IPS-18c (cell line): ENCODE measurements around the gene TSHZ2.

Experiments
- H3K4me3 ChIP-seq: 2 replicates; pipeline ENCODE4 v1.7.0; 2013; ENCODE audit warnings: low read depth, mild to moderate bottlenecking, low read length, moderate library complexity; ENCODE audit not compliant: insufficient read depth
- H3K9me3 ChIP-seq: one replicate; pipeline ENCODE4 v1.6.1; 2013; ENCODE audit warnings: mild to moderate bottlenecking, low read length, moderate library complexity; ENCODE audit not compliant: control insufficient read depth, insufficient read depth

TSHZ2 gene

DNA sequence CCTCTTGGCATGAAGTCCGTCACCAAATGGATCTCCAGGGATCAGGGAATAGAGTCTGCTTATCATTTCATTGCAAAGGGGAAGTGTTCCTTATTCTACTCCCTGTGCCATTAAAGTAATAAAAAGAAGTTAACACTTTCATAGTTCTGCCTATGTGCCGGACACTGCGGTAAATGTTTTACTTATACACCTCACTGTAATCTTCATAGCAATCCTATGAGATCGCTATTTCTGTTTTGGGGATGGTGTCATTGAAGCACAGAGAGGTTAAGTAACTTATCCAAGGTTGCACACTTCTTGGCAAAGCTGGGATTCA, 177.7 kb downstream of the TSHZ2 start:
- H3K9me3 ChIP-seq: peaks cover 2% of the 10 kb centered on the region
- H3K4me3 ChIP-seq: no peak overlapping the region

DNA sequence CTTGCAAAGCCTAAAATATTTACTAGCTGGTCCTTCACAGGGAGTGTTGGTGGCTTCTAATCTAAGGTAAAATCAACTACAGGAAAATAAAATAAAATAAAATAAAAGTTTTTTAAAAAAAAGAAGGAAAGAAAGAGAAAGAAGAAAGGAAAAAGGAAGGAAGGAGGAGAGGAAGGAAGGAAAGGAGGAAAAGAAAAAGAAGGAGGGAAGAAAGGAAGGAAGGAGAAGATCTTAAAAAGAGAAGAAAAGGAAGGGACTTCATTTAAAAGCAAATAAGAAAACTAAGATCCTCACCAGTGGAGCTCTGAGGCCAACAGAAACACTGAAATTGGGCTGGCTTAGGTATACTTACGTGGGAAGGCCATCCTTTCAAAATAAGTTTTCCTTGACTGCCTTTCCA, 178.4 kb downstream of the TSHZ2 start:
- H3K9me3 ChIP-seq: peaks cover 2% of the 10 kb centered on the region

GRCh38 chr20:53152228-53152627, 180.1 kb downstream of the TSHZ2 start:
- no peak overlapping the region for H3K4me3 ChIP-seq
- no peaks in the 10 kb centered on the region for H3K9me3 ChIP-seq

More for the DNA sequence above, 178.4 kb downstream of the TSHZ2 start:
- H3K4me3 ChIP-seq: no peak overlapping the region

GRCh38 chr20:53154540-53154939, 182.4 kb downstream of the TSHZ2 start:
- Histone ChIP-seq H3K9me3 (no peaks in the 10 kb centered on the region), H3K4me3 (no peak overlapping the region)

DNA sequence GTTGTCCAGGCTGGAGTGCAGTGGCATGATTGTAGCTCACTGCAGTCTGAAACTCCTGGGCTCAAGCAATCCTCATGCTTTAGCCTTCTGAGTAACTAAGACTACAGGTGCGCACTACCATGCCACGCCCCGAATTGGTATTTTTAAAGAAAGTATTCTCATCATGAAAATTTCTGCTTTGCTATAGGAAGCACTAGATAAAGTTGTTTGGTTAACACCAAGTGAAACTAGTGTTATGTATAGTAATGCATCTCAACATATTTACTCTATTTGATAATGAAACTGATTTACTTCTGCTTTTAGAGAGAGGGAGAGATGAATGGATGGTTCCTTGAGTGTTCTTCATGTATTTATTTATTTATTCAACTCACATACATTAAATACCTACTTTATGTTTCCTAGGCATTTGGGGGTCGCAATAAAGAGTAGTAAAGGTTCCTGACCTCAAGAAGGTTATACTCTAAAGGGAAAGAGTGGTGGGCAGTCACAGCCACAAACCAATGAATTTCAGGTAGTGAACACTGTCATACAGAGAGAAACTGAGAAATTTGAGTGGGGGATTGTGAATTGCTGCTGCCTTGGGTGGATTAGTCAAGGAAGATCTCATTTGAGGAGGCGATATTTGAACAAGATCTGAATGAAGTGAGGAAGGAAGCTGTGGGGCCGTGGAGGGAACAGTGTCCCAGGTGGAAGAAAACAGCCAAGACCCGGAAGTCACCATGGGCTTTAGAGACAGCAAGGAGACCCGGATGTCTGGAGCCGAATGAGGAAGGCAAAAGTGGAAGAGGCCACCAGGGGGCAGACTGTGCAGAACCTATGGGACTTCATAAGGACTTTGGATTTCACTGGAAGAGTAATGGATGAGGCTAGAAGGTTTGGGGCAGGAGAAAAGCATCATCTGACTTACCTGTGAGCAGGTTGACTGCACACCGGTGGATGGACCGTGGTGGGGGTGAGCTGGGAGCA, 185.6 kb downstream of the TSHZ2 start:
- no peak overlapping the region for H3K4me3 ChIP-seq
- H3K9me3 ChIP-seq: no peaks in the 10 kb centered on the region

DNA sequence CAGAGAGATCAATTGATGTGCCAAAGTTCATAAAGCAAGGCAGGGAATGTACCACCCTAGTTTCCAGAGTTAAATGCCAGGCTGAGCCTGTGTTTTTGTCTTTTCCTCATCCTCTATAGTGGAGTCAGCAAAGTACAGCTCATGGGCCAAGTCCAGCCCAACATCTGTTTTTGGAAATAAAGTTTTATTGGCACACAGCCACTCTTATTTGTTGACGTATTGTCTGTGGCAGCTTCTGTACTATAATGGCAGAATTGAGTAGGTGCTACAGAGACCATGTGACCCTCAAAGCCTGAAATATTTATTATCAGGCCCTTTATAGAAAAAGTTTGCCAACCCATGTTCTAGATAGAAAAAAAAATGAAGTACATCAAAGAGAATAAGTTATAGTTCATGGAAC, 187.0 kb downstream of the TSHZ2 start:
- no peak overlapping the region for H3K4me3 ChIP-seq
- H3K9me3 ChIP-seq: no peaks in the 10 kb centered on the region

GRCh38 chr20:53161073-53161472, 188.9 kb downstream of the TSHZ2 start:
- H3K9me3 ChIP-seq: no peaks in the 10 kb centered on the region
- H3K4me3 ChIP-seq: no peak overlapping the region

DNA sequence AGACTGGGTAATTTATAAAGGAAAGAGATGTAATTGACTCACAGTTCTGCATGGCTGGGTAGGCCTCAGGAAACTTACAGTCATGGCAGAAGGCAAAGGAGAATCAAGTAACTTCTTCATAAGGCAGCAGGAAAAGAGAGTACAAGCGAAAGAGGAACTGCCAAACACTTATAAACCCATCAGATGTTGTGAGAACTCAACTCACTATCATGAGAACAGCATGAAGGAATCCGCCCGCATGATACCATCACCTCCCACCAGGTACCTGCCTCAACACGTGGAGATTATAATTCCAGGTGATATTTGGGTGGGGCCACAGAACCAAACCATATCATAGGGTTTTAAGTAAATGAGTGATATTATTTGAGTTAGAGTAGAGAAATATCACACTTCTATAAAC, 189.3 kb downstream of the TSHZ2 start:
- no peak overlapping the region for H3K4me3 ChIP-seq
- no peaks in the 10 kb centered on the region for H3K9me3 ChIP-seq

GRCh38 chr20:53162251-53162835, 190.2 kb downstream of the TSHZ2 start:
- Histone ChIP-seq H3K9me3 (no peaks in the 10 kb centered on the region), H3K4me3 (no peak overlapping the region)

GRCh38 chr20:53163486-53163885, 191.3 kb downstream of the TSHZ2 start:
- Histone ChIP-seq H3K4me3 (no peak overlapping the region), H3K9me3 (no peaks in the 10 kb centered on the region)

GRCh38 chr20:53164072-53164471, 191.9 kb downstream of the TSHZ2 start:
- Histone ChIP-seq H3K4me3 (no peak overlapping the region), H3K9me3 (no peaks in the 10 kb centered on the region)

DNA sequence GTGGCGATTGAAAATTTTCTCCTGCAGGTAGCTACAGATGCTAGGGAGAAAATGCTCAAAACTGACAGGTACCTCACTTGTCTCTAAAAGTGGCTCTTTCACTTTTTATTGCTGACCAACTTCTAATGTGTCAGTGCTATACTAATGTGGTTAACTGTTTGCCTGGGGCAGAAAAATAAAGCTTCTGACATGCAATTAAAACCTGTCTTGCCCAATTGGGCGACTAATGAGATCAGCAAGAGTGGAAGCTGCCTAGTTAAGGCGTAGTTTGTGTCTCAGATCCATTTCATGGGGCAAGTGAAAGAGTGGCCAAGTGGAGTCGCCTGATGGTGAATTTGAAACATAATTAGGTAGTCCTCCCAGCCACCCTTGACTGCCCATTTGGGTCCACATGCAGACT, 193.3 kb downstream of the TSHZ2 start:
- Histone ChIP-seq H3K9me3 (no peaks in the 10 kb centered on the region), H3K4me3 (no peak overlapping the region)

DNA sequence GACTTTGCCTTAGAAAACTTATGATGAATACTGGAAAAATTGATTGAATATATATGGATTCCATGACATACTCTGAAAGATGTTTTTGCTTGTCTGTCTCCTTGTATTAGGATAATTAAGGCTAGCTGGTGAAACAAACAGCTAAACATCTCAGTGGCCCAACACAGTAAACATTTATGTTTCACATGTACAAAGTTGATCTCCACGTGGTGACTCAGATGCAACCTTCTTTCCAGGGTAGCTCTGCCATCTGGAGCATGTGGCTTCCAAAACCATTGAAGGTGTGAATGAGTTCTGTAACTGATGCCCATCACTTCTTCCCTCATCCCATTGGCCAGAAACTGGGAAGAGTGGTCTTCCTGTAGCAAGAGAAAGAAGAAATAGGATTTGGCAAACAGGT, 196.3 kb downstream of the TSHZ2 start:
- Histone ChIP-seq H3K9me3 (no peaks in the 10 kb centered on the region), H3K4me3 (no peak overlapping the region)

DNA sequence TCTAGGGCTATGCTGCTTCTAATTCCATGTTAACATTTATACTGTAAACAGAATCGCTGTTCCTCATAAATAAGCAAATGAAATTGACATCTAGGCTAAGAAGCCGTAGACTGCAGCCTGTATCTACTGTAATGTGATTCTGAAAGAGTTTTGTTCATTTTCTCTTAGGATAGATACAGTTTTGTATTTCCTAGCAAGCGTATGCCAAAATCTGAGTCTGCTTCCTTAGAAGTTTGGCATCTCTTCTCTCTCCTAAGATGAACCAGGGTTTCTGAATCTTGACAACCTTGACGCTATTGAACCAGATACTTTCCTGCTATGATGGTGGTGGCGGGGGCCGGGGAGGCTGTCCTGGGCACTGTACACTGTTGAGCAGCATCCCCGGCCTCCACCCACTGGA, 198.0 kb downstream of the TSHZ2 start:
- no peak overlapping the region for H3K4me3 ChIP-seq
- H3K9me3 ChIP-seq: no peaks in the 10 kb centered on the region

DNA sequence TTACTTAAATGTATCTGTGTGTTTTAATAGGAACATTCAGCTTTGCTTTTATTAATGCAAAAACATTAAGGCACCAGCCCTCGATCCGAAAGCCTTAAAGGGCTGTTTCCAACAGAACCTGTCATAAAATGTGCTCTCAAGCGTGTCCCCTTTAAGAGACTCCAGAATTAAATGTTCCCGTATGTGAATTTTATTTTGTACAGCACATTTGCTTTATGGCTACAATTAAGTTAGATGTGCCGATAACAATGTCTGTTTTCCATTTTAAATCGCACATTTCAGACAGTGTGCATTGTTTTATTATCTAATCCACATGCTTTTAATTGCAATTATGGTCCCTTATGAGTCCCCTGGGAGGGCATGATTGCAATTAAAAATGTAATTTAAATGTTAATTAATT, 198.9 kb downstream of the TSHZ2 start:
- no peaks in the 10 kb centered on the region for H3K9me3 ChIP-seq
- H3K4me3 ChIP-seq: no peak overlapping the region

GRCh38 chr20:53174454-53174853, 202.3 kb downstream of the TSHZ2 start:
- Histone ChIP-seq H3K9me3 (no peaks in the 10 kb centered on the region), H3K4me3 (no peak overlapping the region)

GRCh38 chr20:53175135-53175780, 203.1 kb downstream of the TSHZ2 start:
- Histone ChIP-seq H3K4me3 (no peak overlapping the region), H3K9me3 (no peaks in the 10 kb centered on the region)

- H3K4me3 ChIP-seq: no peak overlapping the region
- no peaks in the 10 kb centered on the region for H3K9me3 ChIP-seq
These were observed 204.0 kb downstream of the TSHZ2 start for GRCh38 chr20:53176134-53176533.
